Fibroblast of lung (primary cell): Measurements from ENCODE around the gene INPP4A.

Source experiments
- CTCF ChIP-seq, 2 donors: IDR thresholded peaks in 1 of 2; conservative IDR thresholded peaks in 1 of 2; 1 replicate in 1 of 2; 2 replicates in 1 of 2; pipeline ENCODE4 v1.5.1; 2011 to 2012; ENCODE audit warnings: low read length in 2 of 2, control low read depth in 1 of 2, inconsistent platforms in 1 of 2, low read depth in 1 of 2, mild to moderate bottlenecking in 1 of 2
- EZH2 ChIP-seq: IDR thresholded peaks from 2 replicates; pipeline ENCODE4 v1.5.1; 2012; ENCODE audit warnings: low read length, control low read depth, mild to moderate bottlenecking; ENCODE audit errors: missing control alignments

DNA sequence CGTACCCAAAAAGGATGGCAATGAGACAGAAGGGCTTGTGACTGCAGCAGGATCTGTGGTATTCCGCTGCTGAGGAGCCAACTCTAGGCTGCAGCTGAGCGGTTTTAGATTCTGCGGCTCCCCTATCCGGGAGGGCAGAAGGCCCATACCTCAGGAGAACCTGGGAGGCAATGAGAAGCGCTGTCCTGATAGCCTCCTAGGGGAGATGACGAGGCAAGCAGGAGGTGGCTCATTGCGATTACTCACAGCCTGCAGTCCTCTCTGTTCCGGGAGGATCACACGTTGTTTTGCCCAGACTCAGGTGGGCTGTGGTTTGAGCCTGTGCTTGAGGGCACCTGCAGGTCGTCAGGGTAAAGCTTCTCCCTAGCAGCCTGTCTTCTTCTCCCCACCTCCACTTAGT lies 98.6 kb downstream of the INPP4A start:
- TF ChIP-seq CTCF (conservative IDR thresholded peaks at IDR 0.05 in 1 of 2, IDR thresholded peaks at IDR 0.05 in 1 of 2; ENCODE audit: low read depth in 1 of 2, low read length in 2 of 2) (no peak), EZH2 (no peak)
